Lower leg skin (tissue), 3 donors: ENCODE data around the gene GRIK3.

ENCODE experiments used
- POLR2A ChIP-seq, 2 donors: fragments of 450-650 bp; IDR thresholded peaks; one replicate each; pipeline ENCODE4 v1.6.1; 2016 to 2017; ENCODE audit warnings: antibody characterized with exemption in 2 of 2, mild to moderate bottlenecking in 1 of 2, moderate library complexity in 1 of 2
- TF ChIP-seq, protein P1 (sequence below), 3 donors: fragments of 450-650 bp; IDR thresholded peaks; one replicate each; pipeline ENCODE4 v1.5.1; 2016; ENCODE audit warnings: antibody characterized with exemption in 3 of 3, mild to moderate bottlenecking in 3 of 3, moderate library complexity in 2 of 3

- TF ChIP-seq, protein P1, sequence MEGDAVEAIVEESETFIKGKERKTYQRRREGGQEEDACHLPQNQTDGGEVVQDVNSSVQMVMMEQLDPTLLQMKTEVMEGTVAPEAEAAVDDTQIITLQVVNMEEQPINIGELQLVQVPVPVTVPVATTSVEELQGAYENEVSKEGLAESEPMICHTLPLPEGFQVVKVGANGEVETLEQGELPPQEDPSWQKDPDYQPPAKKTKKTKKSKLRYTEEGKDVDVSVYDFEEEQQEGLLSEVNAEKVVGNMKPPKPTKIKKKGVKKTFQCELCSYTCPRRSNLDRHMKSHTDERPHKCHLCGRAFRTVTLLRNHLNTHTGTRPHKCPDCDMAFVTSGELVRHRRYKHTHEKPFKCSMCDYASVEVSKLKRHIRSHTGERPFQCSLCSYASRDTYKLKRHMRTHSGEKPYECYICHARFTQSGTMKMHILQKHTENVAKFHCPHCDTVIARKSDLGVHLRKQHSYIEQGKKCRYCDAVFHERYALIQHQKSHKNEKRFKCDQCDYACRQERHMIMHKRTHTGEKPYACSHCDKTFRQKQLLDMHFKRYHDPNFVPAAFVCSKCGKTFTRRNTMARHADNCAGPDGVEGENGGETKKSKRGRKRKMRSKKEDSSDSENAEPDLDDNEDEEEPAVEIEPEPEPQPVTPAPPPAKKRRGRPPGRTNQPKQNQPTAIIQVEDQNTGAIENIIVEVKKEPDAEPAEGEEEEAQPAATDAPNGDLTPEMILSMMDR (IDR thresholded peaks at IDR 0.05) = no peak
- TF ChIP-seq POLR2A (IDR thresholded peaks at IDR 0.05) = no peak
Measured at GRCh38 chr1:37009521-37009920, 24.8 kb downstream of the GRIK3 start.
